RPMI7951 (cell line): ENCODE measurements around the gene RUNX3. TPM values are rescaled to one million over a fixed set of nuclear protein-coding genes. Genes with fewer than 3 reads are reported as not detected.

Experiments
- DNase-seq: peaks from one replicate; pipeline ENCODE4 v3.0.0-alpha.2; 2012; ENCODE audit warnings: low read depth
- total RNA-seq: library from RNA; depleted of rRNA; stranded (reverse); fragments of >200 nt; shearing (Covaris generic); gene quantifications from 2 replicates; pipeline ENCODE4 v1.2.3, GENCODE V29; 2014

The RUNX3 gene
- total RNA-seq, 1 experiment from 2014 or later, result 9.5 TPM

DNA sequence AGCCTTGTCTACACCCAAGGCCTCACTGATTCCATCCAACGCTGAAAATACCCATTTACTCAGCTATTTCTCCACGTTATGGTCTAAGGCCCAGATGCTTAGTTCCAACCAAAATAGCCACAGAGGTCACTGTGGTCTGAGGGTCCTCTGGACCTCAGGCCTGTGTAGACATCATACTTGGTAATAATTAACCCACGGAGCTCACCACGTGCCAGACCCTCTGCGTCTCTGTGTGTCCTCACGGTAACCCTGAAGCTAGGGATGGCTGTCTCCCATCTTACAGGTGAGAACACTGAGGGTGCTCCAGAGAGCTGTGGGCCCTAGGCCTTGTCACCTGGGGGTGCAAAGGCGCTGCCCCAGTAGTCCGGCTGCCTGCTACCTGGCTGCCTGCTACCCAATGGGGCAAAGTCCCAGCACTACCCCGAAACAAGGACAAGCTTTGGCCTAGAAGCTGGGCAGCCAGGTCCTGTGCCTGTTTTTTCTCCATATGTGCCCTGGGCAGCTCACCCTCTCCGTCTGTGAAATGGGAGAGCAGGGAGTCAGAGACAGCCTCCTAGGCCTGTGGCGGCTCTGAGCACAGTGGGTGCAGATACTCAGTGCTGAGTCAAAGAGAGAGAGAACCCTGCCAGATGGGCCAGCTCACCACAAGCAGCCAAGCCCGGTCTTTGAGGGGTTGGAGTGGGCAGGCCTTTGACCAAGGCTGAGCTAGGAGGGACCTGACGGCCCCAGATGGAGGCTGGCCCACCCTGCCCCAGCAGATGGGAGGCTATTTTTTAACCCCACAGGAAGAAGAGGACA, 17.0 kb upstream of the RUNX3 start:
- peak; percentile 90 for DNase-seq

DNA sequence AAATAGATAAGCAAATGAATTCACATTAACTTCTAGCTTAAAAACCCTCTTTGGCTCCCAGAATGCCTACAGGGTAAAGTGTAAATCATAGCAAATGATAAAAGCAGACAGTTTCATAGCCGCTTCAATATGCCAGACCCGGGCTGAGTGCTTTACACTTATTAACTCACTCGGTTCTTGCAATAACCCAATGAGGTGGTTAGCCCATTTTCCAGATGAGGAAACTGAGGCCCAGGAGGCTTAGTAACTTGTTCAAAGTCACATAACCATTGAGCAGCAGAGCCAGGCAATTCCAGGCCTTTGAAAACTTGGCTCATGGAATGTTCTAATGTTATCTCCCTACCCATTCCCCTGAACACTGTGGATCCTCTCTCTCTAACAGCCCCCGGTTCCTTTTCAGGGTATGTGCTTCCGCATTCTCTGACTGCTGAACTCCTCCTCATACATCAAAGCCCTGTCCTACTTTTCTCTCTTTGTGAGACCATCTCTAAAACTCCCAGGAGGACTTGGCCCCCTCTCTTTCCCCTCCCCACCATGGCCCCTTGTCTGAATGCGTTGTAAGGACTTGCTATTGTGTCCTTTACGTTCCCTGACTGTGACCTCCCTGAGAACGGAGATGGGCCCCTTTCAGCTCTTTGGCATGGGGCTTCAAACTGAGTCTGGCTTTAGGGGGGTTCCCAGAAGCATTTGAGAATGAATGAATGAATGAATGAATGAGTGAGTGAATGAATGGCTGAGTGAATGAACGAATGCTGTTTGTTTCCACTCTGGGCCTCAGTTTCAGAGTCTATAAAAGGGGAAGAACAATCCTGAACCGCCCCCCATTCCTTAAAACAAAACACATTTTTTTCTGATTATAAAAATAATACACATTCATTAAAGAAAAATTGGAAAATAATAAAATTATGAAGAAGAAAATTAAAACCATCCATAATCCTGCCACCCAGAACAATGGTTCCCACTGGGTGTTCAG, 15.6 kb upstream of the RUNX3 start:
- no peak for DNase-seq

DNA sequence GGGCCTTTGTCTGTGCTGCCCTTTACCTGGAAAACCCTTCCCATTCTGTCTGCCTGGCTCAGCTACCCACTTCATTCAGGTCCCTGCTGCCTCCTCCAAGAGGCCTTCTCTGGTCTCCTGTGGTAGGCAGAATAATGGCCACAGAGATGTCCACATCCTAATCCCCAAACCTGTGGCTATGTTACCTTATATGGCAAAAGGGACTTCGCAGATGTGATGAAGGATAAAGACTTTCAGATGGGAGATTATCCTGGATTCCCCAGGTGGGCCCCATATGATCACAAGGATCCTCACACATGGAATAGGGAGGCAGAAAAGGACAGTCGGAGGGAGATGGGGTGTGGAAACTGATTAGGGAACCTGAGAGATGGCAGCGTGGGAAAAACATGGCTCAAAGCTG, 14.2 kb upstream of the RUNX3 start:
- DNase-seq, result no peak

DNA sequence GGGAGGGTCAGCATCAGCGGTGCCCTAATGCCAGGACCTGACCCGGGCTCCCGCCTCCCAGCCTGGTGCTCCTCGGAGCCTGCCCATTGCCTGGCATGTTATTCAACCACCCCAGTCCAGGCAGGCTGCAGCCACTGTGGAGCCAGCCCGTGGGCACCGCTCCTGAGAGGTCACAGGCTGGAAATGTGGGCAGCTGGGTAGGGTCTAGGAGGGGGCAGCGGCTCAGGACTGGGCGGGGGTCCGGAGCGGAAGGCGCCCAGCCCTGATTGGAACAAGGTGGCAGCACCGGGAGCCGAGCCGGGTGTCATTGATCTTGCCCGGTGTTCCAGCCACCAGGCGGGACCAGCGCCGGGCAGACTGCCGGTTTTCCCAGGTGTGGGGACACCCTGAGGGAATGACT, 12.7 kb upstream of the RUNX3 start:
- DNase-seq, result no peak

DNA sequence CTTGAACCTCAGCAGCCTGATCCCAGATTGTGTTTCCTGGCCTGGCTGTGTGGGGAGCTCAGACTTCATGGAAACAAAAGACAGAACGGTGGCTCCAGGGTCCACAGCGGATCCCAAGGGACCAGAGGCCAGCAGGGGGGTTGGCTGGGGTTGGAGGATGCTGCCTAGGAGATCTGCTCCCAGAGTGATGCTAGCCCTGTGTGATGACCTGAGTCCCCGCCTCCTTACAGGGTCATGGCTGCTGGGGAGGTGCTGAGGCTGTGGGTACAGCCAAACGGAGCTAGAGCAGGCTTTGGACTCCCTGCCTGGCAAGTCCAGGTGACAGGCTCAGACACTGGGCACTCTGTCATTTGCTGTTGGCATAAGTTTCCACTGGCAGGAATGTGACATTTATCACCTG, 11.5 kb upstream of the RUNX3 start:
- DNase-seq, result no peak

GRCh38 chr1:24940231-24940630, 10.2 kb upstream of the RUNX3 start:
- no peak for DNase-seq

- DNase-seq, result no peak
Measured at GRCh38 chr1:24939675-24940193, 9.7 kb upstream of the RUNX3 start.

- no peak for DNase-seq
Measured at GRCh38 chr1:24939040-24939674, 9.1 kb upstream of the RUNX3 start.

DNA sequence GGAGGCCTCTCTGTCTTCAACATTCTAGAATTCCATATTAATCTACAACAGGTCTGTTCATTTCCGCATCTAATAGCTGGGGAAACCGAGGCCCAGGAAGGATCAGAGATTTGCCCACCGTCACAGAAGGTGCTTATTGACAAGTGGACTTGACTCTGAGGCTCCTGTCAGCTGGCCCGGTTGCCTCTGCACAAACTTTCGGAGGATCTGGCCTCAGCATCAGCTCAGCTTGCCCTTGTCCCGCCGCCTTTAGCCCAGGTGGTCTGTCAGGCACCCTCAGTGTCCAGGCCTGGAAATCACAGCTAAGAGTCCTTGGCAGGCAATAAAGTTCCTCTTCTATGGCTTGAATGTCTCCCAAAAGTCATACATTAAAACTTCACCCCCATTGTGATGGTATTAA, 8.2 kb upstream of the RUNX3 start:
- DNase-seq, result no peak

DNA sequence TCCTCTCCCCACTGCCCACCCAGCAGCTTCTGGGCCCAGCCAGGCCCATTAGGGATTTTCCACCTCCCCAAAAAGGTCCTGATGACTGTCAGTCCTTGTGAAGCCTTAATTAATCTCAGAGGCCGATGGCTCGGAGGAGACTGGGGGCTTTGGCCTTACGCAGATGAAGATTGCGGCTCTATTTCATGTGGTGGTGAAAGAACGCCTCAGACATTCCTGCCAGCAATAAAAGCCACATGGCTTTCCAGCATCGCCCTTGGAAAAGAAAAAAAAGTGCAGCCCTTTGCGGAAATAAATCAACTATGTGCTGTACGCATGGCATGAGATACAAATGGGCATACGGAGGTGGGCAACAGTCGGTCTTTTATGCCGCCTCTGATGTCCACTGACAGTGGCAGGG, 6.6 kb upstream of the RUNX3 start:
- DNase-seq, result no peak

- DNase-seq, result no peak
Measured at GRCh38 chr1:24935615-24936484, 5.8 kb upstream of the RUNX3 start.

- no peak for DNase-seq
Measured at GRCh38 chr1:24935196-24935526, 5.1 kb upstream of the RUNX3 start.

GRCh38 chr1:24934310-24935195, 4.5 kb upstream of the RUNX3 start:
- no peak for DNase-seq

GRCh38 chr1:24933468-24933867, 3.4 kb upstream of the RUNX3 start:
- no peak for DNase-seq

DNA sequence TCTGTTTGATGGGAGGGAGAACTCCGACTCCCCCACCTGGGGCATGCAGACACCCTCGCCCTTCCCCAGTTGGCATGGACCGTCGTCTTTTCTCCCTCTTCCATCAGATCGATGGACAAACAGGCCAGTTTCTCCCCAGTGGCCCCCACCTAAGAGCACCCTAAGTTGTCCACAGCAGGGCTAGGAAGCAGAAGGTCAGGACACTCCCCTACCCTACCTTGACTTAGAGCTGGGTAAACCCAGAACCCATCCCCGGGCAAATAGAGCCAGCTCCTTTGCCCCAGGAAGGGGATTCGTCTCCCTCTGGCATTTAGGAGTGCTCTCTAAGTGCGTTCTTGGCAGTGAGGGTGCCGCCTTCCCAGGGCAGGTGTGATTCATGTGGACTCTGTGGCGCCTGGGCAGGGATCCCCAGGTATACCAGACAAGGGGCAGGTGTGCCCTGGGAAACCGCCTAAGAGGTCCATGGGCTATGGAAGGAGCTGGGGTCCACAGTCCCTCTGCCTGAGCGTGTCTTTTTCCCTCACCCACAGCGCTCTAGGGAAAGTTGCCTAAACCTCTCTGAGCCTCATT, 2.7 kb upstream of the RUNX3 start:
- no peak for DNase-seq

- no peak for DNase-seq
Measured at GRCh38 chr1:24932284-24932683, 2.2 kb upstream of the RUNX3 start.

- DNase-seq, result no peak
Measured at GRCh38 chr1:24931468-24932231, 1.6 kb upstream of the RUNX3 start.

GRCh38 chr1:24931146-24931467, 1.0 kb upstream of the RUNX3 start:
- no peak for DNase-seq
